KOPT-K1 (cell line): ENCODE results near the gene DPP10.

Experiments
- H3K27ac ChIP-seq: fragments of 200-600 bp; sonication (generic); 2 replicates; pipeline ENCODE4 v1.5.1; 2016; ENCODE audit warnings: antibody characterized with exemption, mild to moderate bottlenecking, low read depth, low read length; ENCODE audit not compliant: poor library complexity, severe bottlenecking
- H3K36me3 ChIP-seq: fragments of 200-600 bp; sonication (generic); 2 replicates; pipeline ENCODE4 v1.5.1; 2017; ENCODE audit warnings: antibody characterized with exemption, mild to moderate bottlenecking, low read length, moderate library complexity; ENCODE audit not compliant: insufficient read depth
- H3K9me3 ChIP-seq: fragments of 200-600 bp; sonication (generic); 2 replicates; pipeline ENCODE4 v1.5.1; 2017; ENCODE audit warnings: antibody characterized with exemption, low read length, mild to moderate bottlenecking; ENCODE audit not compliant: insufficient read depth, poor library complexity, severe bottlenecking

Gene DPP10

GRCh38 chr2:114609203-114609602 is 166.8 kb downstream of the DPP10 start:
- no peaks in the 10 kb centered on the region for H3K9me3 ChIP-seq
- H3K27ac ChIP-seq = no peak overlapping the region
- H3K36me3 ChIP-seq = no peaks in the 10 kb centered on the region

- H3K36me3 ChIP-seq = no peaks in the 10 kb centered on the region
- no peaks in the 10 kb centered on the region for H3K9me3 ChIP-seq
- H3K27ac ChIP-seq = no peak overlapping the region
These were observed 167.4 kb downstream of the DPP10 start for GRCh38 chr2:114609801-114610200.

GRCh38 chr2:114610677-114611076 is 168.2 kb downstream of the DPP10 start:
- Histone ChIP-seq H3K9me3 (no peaks in the 10 kb centered on the region), H3K27ac (no peak overlapping the region), H3K36me3 (no peaks in the 10 kb centered on the region)

- H3K27ac ChIP-seq = no peak overlapping the region
- no peaks in the 10 kb centered on the region for H3K36me3 ChIP-seq
- H3K9me3 ChIP-seq = no peaks in the 10 kb centered on the region
These were observed 172.2 kb downstream of the DPP10 start for GRCh38 chr2:114614592-114614991.

GRCh38 chr2:114628481-114628880 is 186.0 kb downstream of the DPP10 start:
- H3K9me3 ChIP-seq = no peaks in the 10 kb centered on the region
- H3K36me3 ChIP-seq = no peaks in the 10 kb centered on the region

GRCh38 chr2:114631146-114631545 is 188.7 kb downstream of the DPP10 start:
- no peaks in the 10 kb centered on the region for H3K9me3 ChIP-seq
- H3K36me3 ChIP-seq = no peaks in the 10 kb centered on the region
- no peak overlapping the region for H3K27ac ChIP-seq

More at GRCh38 chr2:114628481-114628880, 186.0 kb downstream of the DPP10 start:
- no peak overlapping the region for H3K27ac ChIP-seq

GRCh38 chr2:114642166-114642770 is 199.8 kb downstream of the DPP10 start:
- Histone ChIP-seq H3K36me3 (no peaks in the 10 kb centered on the region), H3K9me3 (peaks cover 11% of the 10 kb centered on the region), H3K27ac (no peak overlapping the region)

- no peaks in the 10 kb centered on the region for H3K36me3 ChIP-seq
- H3K27ac ChIP-seq = no peak overlapping the region
- H3K9me3 ChIP-seq = peaks cover 11% of the 10 kb centered on the region
These were observed 200.6 kb downstream of the DPP10 start for GRCh38 chr2:114642988-114643553.

GRCh38 chr2:114651933-114652332 is 209.5 kb downstream of the DPP10 start:
- H3K27ac ChIP-seq = no peak overlapping the region
- H3K36me3 ChIP-seq = no peaks in the 10 kb centered on the region
- no peaks in the 10 kb centered on the region for H3K9me3 ChIP-seq

- H3K27ac ChIP-seq = no peak overlapping the region
- H3K9me3 ChIP-seq = no peaks in the 10 kb centered on the region
- H3K36me3 ChIP-seq = no peaks in the 10 kb centered on the region
These were observed 217.4 kb downstream of the DPP10 start for GRCh38 chr2:114659880-114660279.

- Histone ChIP-seq H3K27ac (no peak overlapping the region), H3K36me3 (no peaks in the 10 kb centered on the region)
These were observed 219.8 kb downstream of the DPP10 start for GRCh38 chr2:114661971-114662939.

GRCh38 chr2:114668415-114668814 is 226.0 kb downstream of the DPP10 start:
- H3K9me3 ChIP-seq = no peaks in the 10 kb centered on the region
- H3K36me3 ChIP-seq = no peaks in the 10 kb centered on the region
- no peak overlapping the region for H3K27ac ChIP-seq

More at GRCh38 chr2:114661971-114662939, 219.8 kb downstream of the DPP10 start:
- H3K9me3 ChIP-seq = no peaks in the 10 kb centered on the region

- Histone ChIP-seq H3K27ac (no peak overlapping the region), H3K9me3 (no peaks in the 10 kb centered on the region), H3K36me3 (no peaks in the 10 kb centered on the region)
These were observed 240.8 kb downstream of the DPP10 start for GRCh38 chr2:114683251-114683650.

- no peak overlapping the region for H3K27ac ChIP-seq
- no peaks in the 10 kb centered on the region for H3K9me3 ChIP-seq
- H3K36me3 ChIP-seq = no peaks in the 10 kb centered on the region
These were observed 242.0 kb downstream of the DPP10 start for GRCh38 chr2:114684403-114684802.

GRCh38 chr2:114685102-114685501 is 242.7 kb downstream of the DPP10 start:
- Histone ChIP-seq H3K36me3 (no peaks in the 10 kb centered on the region), H3K27ac (no peak overlapping the region), H3K9me3 (no peaks in the 10 kb centered on the region)
